NCI-H2107 treated with DMSO at 0.1 percent for 48 hours (cell line): ENCODE results near the gene PIK3CD.
"Not testable (repeated sequence)": the region's sequence is repeated elsewhere in the genome, so short reads cannot be mapped to it uniquely, and the experiment has no call there.

Experiments
- DNase-seq: peaks from one replicate; lab custom pipeline; 2025; ENCODE audit not compliant: unreplicated experiment; lab: John Stamatoyannopoulos, UW

Gene PIK3CD

DNA sequence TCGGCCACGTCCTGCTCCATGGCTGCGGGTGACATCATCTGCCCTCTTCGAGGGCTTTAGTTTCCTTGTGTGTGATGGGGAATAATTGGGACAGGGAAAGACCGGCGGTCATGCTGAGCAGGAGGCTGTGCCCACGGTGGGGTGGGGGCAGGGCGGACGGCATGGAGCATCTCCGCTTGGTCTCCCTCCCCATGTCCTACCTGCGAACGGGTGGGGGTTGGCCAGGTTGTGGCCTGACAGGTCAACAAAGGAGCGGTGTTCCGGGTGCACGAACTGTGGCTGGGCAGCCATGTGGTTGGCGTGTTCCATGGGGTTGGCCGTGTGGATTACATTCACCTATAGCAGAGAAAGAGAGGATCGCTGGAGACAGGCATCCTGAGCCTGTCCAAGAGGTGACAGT is 80.0 kb downstream of the PIK3CD start:
- DNase-seq = no peak

DNA sequence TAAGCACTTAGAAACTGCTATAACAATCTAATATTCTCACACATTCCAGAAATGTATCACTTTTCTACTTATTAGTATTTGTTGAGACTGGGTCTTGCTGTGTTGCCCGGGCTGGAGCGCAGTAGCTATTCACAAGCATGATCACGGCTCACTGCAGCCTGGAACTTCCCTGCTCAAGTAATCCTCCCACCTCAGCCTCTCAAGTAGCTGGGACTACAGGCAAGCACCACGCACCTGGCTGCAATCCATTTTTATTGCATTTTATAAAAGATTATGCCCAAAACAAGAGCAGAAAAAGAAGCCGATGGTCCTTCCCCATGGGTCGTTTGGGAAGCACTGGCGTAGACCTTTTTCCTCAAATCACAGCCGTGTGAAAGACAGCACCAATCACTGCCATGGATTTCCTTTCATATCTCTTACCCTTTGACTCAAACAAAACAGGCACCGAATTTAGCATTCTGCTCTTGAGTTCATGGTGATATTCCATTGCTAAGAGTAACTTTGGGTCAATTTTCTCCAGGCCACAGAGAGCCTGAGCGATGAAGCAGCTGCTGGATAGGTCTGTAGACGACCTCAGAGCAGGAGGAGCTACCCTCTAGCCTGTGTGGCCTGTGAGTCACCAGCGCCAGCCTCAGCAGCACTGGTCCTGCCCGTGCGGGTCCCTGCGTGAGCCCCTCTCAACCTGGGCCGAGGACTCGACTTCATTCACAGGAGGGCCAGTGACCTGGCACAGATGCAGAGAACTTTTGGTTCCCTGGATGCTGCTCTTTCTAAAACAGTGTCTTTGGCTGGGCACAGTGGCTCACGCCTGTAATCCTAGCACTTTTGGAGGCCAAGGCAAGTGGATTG is 80.8 kb downstream of the PIK3CD start:
- no peak for DNase-seq

DNA sequence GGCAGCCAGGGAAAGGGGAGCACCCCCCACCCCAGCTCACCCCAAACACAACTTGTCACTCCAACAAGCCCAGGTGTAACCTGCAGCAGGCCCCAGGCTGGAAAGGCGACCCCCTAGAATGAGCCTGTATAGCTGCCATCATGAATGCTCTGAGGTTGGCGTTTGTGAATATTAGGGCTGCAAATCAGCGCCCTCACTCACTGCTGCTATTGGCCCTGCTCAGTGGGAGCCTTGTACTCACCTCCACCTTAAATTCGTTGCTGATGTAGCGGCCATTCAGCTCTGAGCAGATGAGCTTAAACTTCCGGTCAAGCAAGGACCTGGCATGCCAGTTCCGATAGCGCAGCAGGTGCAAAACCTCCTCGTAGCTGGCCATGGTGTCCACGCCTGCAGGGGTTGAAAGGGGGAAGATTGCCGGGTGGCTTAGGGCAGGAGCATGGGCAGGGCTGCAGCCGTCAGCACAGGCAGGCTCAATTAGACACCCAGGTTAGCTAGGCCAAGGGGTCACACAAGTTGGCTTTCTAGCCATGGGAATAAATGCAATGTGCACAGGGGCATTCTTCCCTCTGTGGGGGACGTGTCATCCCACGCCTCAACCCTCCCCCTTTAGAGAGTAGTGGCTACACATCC is 81.7 kb downstream of the PIK3CD start:
- no peak for DNase-seq

- no peak for DNase-seq
These were observed 84.3 kb downstream of the PIK3CD start for GRCh38 chr1:9735800-9736199.

DNA sequence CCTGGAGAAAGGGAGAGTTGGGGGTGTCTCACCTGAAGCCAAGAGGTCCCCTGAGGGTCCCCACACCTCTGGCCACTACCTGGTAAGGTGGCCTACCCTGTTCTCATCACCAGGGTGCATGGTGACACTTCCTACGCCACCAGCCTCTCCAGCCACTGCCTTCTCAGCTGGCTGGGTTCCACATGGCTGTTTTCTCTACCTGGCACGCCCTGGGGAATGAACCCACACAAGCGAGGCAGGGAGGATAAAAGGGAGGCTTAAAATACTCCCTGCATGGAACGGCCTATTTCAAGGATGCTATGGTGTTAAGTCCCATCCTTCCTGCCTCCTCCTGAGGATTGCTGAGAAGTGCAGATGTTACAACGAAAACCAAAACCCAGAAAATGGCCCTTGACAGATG is 84.7 kb downstream of the PIK3CD start:
- DNase-seq = no peak

DNA sequence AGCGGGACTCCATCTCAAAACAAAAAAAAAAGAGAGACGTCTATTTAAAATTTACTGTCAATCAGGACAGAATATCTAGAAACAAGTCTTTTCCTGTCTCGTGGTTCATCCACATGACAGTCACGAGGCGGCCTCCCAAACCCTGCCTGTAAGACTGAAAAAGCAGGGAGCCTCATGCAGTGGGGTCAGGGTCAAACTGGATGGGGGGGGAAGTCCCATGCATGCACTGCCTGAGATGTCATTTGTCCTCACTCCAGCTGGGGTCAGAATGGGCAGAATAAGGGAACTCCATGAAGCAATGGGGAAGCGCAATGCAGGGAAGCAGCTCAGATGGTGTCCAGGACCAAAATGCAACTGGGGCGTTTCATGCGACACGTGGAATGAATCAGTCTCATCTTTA is 85.5 kb downstream of the PIK3CD start:
- no peak for DNase-seq

DNA sequence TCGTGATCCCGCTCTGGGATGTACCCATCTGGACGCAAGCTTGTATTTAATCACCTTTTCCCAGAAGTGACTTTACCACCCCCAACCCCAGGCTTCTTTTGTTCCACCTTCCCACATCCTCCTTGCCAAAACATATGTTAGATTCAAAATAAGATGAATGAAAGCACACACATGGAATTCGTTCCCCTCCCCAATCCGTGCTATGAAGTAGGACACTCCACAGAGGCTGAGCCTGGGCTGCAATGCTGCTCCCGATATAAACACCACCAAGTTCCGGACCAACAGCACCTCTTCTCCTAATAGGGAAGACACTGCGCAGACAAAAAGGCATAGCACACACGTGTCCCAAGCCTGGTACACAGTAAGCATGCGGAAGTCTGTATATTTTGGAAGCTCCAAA is 86.1 kb downstream of the PIK3CD start:
- no peak for DNase-seq

DNA sequence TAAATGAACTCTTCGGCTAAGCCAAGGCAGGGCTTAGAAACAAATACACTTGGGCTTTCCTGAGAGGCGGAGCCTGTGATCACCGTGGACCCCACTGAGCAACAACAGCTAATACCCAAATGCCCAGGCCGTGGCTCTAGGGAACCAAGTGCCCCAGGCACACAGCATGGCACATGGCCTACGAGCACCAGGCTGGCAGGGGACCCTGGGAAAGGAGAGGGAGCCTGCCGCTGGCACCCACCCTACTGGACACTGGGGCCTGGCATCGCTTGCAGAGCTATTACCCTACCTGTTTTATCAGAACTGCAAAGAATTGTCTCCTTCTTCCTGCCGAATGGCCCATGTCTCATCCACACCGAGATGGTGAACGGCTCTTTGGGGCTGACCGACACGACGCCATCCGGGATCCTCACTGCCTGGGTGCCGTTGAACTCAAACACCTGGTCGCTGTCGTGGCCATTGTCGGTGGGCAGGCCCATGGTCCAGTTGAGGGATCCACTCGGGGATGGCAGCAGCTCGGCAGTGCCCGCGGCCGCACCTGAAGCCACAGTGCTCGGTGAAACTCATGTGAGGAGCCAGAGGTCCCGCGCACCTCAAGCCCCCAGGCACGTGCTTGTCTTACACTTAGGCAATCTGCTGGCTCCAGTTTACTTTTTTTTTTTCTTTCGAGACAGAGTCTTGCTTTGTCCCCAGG is 92.7 kb downstream of the PIK3CD start:
- DNase-seq = no peak

- no peak for DNase-seq
These were observed 94.7 kb downstream of the PIK3CD start for GRCh38 chr1:9746211-9746610.

DNA sequence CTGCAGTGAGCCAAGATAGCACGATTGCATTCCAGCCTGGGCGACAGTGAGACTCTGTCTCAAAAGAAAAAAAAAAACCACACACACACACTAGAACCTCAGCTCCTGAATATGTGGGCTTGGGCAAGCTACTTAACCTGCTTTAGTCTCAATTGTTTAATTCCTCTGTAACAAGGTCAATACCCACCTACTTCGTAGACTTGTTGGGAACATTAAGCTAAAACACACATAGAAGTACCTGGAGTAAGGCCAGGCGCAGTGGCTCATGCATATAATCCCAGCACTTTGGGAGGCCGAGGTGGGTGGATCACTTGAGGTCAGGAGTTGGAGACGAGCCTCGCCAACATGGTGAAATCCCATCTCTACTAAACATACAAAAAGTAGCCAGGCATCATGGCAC is 95.1 kb downstream of the PIK3CD start:
- DNase-seq = no peak

- DNase-seq = not testable (repeated sequence)
These were observed 96.9 kb downstream of the PIK3CD start for GRCh38 chr1:9748391-9748790.

GRCh38 chr1:9749361-9749760 is 97.8 kb downstream of the PIK3CD start:
- DNase-seq = no peak

GRCh38 chr1:9751971-9752370 is 100.4 kb downstream of the PIK3CD start:
- DNase-seq = no peak

DNA sequence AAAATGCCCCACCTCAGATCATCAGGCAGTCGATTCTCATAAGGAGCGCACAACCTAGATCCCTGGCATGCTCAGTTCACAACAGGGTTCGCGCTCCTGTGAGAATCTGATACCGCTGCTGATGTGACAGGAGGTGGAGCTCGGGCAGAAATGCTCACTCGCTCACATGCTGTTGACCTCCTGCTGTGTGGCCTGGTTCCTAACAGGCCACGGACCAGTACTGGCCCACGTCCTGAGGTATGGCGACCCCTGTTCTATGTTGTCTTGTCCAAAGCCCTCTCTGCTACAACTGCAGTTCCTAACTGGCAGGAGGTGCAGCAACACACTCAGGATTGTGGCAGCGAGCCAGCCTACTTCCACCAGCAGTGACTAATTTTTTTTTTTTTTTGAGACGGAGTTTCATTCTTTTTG is 101.6 kb downstream of the PIK3CD start:
- DNase-seq = no peak

DNA sequence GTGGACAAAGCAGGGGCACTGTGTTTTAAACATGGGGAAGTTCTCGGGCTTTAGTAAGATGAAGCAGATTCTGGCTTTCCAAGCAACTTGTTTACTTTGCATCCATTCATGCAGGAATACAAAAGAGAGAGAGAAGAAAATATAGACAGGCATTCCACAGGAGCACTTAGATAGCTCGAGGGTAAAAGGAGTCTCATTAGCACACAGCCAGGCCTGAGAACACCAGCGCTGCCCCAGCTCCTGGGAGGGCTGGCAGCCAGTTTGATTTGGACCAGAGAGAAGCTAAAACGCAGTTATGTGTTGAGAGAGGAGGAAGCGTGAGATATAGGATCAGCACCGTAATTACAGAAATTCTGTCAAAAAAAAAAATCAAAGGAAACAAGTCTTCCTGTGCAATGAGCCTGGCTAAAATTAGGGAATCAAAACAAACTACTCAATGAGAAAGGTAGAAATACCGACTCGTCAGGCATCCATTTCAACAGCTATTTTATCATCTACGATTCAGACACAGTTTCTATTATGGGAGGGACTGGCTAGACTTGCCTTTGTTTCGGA is 104.0 kb downstream of the PIK3CD start:
- no peak for DNase-seq

DNA sequence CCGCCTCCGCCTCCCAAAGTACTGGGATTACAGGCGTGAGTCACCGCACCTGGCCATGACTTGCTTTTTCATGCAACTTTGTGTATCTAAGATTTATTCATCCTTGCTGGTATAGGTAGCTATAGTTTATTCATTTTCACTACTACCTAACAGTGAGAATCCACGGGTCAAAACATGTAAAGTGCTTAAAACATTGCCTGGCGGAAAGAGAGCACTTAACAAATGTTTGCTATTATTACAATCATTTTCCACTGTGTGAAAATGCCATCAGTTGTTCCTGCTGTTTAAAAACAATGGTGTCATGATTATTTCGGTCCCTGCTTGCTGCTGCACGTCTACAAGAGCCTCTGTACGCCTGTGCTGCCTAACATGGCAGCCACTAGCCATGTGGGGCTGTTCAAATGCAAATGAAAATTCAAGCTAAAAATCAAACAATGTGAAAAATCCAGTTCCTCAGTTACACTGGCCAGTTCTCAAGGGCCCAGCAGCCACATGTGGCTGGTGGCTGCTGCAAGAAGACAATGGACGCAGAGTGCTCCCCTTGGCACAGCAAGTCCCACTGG is 107.1 kb downstream of the PIK3CD start:
- DNase-seq = no peak

DNA sequence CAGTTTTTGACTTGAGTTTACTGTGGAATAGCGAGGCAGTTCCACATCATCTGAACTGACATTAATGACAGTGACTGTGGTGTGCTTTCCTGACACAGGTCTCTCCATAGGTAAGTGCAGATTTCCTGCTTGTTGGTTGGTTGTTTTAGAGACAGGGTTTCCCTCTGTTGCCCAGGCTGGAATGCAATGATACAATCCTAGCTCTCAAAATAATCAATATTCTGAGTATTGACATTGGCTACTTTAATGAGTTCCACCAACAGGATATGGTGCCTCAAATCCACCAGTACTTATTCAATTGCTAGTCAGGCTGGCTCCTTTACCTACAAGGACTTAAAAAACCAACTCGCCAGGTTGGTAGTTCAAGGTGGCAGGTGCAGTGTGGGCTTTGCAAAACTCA is 108.4 kb downstream of the PIK3CD start:
- no peak for DNase-seq

DNA sequence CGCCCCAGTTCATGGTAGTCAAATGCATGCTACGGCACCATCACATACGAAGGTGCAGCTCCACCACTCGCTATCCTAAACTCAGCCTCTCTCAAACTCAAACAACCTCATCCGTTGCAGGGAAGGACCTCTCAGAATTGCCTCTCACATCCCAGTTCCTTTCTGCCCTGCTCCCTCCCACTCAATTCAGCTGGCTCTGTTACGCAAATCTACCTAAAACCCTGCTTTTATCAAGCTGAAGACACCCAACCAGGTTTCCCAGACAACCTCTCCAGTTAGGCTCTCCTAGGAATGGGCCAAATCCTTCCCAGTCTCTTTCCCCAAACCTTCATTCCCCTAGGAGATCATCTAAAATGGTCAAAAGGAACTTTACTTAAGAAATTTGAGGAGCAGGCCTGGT is 109.3 kb downstream of the PIK3CD start:
- no peak for DNase-seq

DNA sequence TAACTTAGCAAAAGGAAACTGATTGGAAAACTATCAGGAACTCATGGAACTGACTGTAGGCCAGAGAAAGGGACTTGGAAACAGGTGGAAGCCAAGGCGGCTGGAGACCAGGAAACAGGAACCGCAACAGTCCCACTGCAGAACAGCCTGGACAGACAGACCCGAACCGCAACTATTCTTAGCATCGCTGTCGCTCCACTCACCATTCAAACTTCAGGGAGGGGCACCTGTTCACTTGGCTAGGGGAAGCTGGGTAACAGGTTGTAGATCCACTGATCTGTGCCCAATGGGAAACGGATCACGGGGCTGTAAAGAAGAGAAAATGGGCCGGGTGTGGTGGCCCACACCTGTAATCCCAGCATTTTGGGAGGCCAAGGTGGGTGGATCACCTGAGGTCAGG is 110.3 kb downstream of the PIK3CD start:
- DNase-seq = no peak

- not testable (repeated sequence) for DNase-seq
These were observed 110.9 kb downstream of the PIK3CD start for GRCh38 chr1:9762446-9762845.

DNA sequence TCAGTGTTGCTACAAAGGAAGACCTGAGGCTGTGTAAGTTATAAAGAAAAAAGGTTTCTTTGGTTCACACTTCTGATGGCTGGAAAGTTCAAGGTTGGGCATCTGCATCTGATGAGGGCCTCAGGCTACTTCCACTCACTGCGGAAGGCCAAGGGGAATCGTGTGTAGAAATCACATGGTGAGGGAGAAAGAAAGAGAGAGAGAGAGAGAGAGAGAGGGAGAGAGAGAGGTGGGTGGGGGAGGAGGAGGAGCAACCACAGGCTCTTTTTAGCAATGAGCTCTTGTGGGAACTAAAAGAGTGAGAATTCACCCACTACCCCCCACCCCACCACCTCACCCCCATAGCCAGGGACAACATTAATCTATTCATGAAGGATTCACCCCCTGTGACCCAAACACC is 112.4 kb downstream of the PIK3CD start:
- DNase-seq = no peak
